ENCODE results near the gene KRT79. TPM values are rescaled to one million over a fixed set of nuclear protein-coding genes. Genes with fewer than 3 reads are reported as not detected.

The KRT79 gene
- total RNA-seq, 4 donors from 2014 or later, result 48.8 to 202 (median 156) TPM

GRCh38 chr12:52794479-52795331 is 39.4 kb downstream of the KRT79 start:
- H3K4me1 ChIP-seq, result peaks cover 6% of the 10 kb centered on the region
- no peak overlapping the region for H3K4me3 ChIP-seq
- peaks cover 24% of the 10 kb centered on the region for H3K27me3 ChIP-seq
- H3K9me3 ChIP-seq, result no peaks in the 10 kb centered on the region
- DNase-seq (ENCODE audit: low spot score in 2 of 2), result no peak
- TF ChIP-seq POLR2A (IDR thresholded peaks at IDR 0.05), result no peak
- no peak for TF ChIP-seq CTCF (IDR thresholded peaks at IDR 0.05)
- TF ChIP-seq EP300 (IDR thresholded peaks at IDR 0.05), result no peak
- TF ChIP-seq POLR2AphosphoS5 (IDR thresholded peaks at IDR 0.05), result no peak
- 75% methylated on average over 5 of the region's 5 CpGs for WGBS
- no peaks in the 10 kb centered on the region for H3K36me3 ChIP-seq
- no peak overlapping the region for H3K27ac ChIP-seq

- DNase-seq (ENCODE audit: low spot score in 2 of 2), result no peak
- no peaks in the 10 kb centered on the region for H3K9me3 ChIP-seq
- H3K4me3 ChIP-seq, result no peak overlapping the region
- no peak for TF ChIP-seq EP300 (IDR thresholded peaks at IDR 0.05)
- no peak for TF ChIP-seq POLR2AphosphoS5 (IDR thresholded peaks at IDR 0.05)
- no peak for TF ChIP-seq POLR2A (IDR thresholded peaks at IDR 0.05)
- no peak for TF ChIP-seq CTCF (IDR thresholded peaks at IDR 0.05)
- no peaks in the 10 kb centered on the region for H3K36me3 ChIP-seq
- peaks cover 11% of the 10 kb centered on the region for H3K4me1 ChIP-seq
- H3K27me3 ChIP-seq, result peaks cover 29% of the 10 kb centered on the region
- H3K27ac ChIP-seq, result no peak overlapping the region
- WGBS, result 94% methylated on average over 9 of the region's 10 CpGs
These were observed 41.7 kb downstream of the KRT79 start for GRCh38 chr12:52792185-52793029.

GRCh38 chr12:52791271-52792184 is 42.6 kb downstream of the KRT79 start:
- H3K36me3 ChIP-seq, result no peaks in the 10 kb centered on the region
- peaks cover 11% of the 10 kb centered on the region for H3K4me1 ChIP-seq
- 82% methylated on average over 9 of the region's 12 CpGs for WGBS
- no peak overlapping the region for H3K4me3 ChIP-seq
- H3K27me3 ChIP-seq, result peaks cover 29% of the 10 kb centered on the region
- no peak overlapping the region for H3K27ac ChIP-seq
- H3K9me3 ChIP-seq, result no peaks in the 10 kb centered on the region
- DNase-seq (ENCODE audit: low spot score in 2 of 2), result no peak
- TF ChIP-seq POLR2A (IDR thresholded peaks at IDR 0.05) (no peak), CTCF (IDR thresholded peaks at IDR 0.05) (no peak), POLR2AphosphoS5 (IDR thresholded peaks at IDR 0.05) (no peak), EP300 (IDR thresholded peaks at IDR 0.05) (no peak)

- Histone ChIP-seq H3K9me3 (no peaks in the 10 kb centered on the region), H3K4me1 (peaks cover 11% of the 10 kb centered on the region), H3K27me3 (peaks cover 29% of the 10 kb centered on the region), H3K4me3 (peak overlapping the region; percentile 25), H3K27ac (no peak overlapping the region), H3K36me3 (no peaks in the 10 kb centered on the region)
- TF ChIP-seq POLR2AphosphoS5 (IDR thresholded peaks at IDR 0.05) (no peak), POLR2A (IDR thresholded peaks at IDR 0.05) (no peak), EP300 (IDR thresholded peaks at IDR 0.05) (no peak), CTCF (IDR thresholded peaks at IDR 0.05) (no peak)
- WGBS, result 83% methylated on average over 13 of the region's 19 CpGs
- no peak for DNase-seq (ENCODE audit: low spot score in 2 of 2)
These were observed 43.5 kb downstream of the KRT79 start for GRCh38 chr12:52790427-52791270.
